CD4-positive, alpha-beta memory T cell (primary cell): ENCODE results near the gene DIS3L2. TPM values are rescaled to one million over a fixed set of nuclear protein-coding genes. Genes with fewer than 3 reads are reported as not detected.

Experiments
- CTCF ChIA-PET: fragments of 350-600 bp; sonication (Branson Sonifier 250); formaldehyde crosslinking; loops from one replicate; lab custom pipeline; 2021; ENCODE audit warnings: inconsistent platforms; ENCODE audit not compliant: partially characterized antibody; lab: Charles Lee
- POLR2A ChIA-PET: fragments of 350-600 bp; sonication (Branson Sonifier 250); formaldehyde crosslinking; loops from one replicate; lab custom pipeline; 2021; ENCODE audit not compliant: partially characterized antibody; lab: Charles Lee
- DNase-seq, 5 donors: peaks; one replicate each; pipeline versions ENCODE4 v3.0.0 to v3.0.0-alpha.2; 2020 to 2022; ENCODE audit warnings: mixed read lengths in 1 of 5
- H3K27ac ChIP-seq: one replicate; pipeline ENCODE4 v1.7.0; 2013; ENCODE audit warnings: low read depth, low read length
- H3K27me3 ChIP-seq: 2 replicates; pipeline ENCODE4 v1.7.0; 2013; ENCODE audit warnings: mild to moderate bottlenecking, low read length, moderate library complexity; ENCODE audit not compliant: insufficient read depth
- H3K36me3 ChIP-seq: 2 replicates; pipeline ENCODE4 v1.7.0; 2013; ENCODE audit warnings: mild to moderate bottlenecking, low read length, moderate library complexity; ENCODE audit not compliant: insufficient read depth
- H3K4me1 ChIP-seq: 2 replicates; pipeline ENCODE4 v1.7.0; 2013; ENCODE audit warnings: mild to moderate bottlenecking, low read length, moderate library complexity; ENCODE audit not compliant: insufficient read depth
- H3K4me3 ChIP-seq, 2 donors: one replicate each; pipeline ENCODE4 v1.7.0; 2013; ENCODE audit warnings: low read length in 2 of 2, mild to moderate bottlenecking in 1 of 2
- H3K9me3 ChIP-seq, 2 donors: one replicate each; pipeline ENCODE4 v1.7.0; 2013; ENCODE audit warnings: low read length in 2 of 2, control low read depth in 1 of 2; ENCODE audit not compliant: control insufficient read depth in 1 of 2
- H3K27ac Mint-ChIP-seq, 7 donors: one replicate each; pipeline ENCODE4 v1.8.0; 2020 to 2021; ENCODE audit warnings: mixed read lengths in 7 of 7, mild to moderate bottlenecking in 6 of 7, inconsistent platforms in 3 of 7, moderate library complexity in 3 of 7
- H3K27me3 Mint-ChIP-seq, 2 donors: one replicate each; pipeline ENCODE4 v1.8.0; 2020 to 2021; ENCODE audit warnings: mixed read lengths in 2 of 2
- H3K36me3 Mint-ChIP-seq, 2 donors: one replicate each; pipeline ENCODE4 v1.8.0; 2020 to 2021; ENCODE audit warnings: mixed read lengths in 2 of 2, inconsistent platforms in 1 of 2, mild to moderate bottlenecking in 1 of 2
- H3K4me1 Mint-ChIP-seq, 4 donors: one replicate each; pipeline ENCODE4 v1.8.0; 2020 to 2021; ENCODE audit warnings: mixed read lengths in 4 of 4, mild to moderate bottlenecking in 1 of 4
- H3K4me3 Mint-ChIP-seq, 8 donors: one replicate each; pipeline ENCODE4 v1.8.0; 2020 to 2021; ENCODE audit warnings: mixed read lengths in 8 of 8, mild to moderate bottlenecking in 7 of 8, moderate library complexity in 6 of 8, inconsistent platforms in 3 of 8
- H3K9me3 Mint-ChIP-seq, 8 donors: one replicate each; pipeline ENCODE4 v1.8.0; 2020 to 2021; ENCODE audit warnings: mixed read lengths in 8 of 8, mild to moderate bottlenecking in 5 of 8, inconsistent platforms in 3 of 8, moderate library complexity in 1 of 8
- intact Hi-C: fragments of 100-400 bp; cut with micrococcal nuclease; formaldehyde crosslinking; loops from one replicate; pipeline ENCODE4 v1.15.1; 2023
- polyA plus RNA-seq, 2 donors: library from polyadenylated mRNA; unstranded; fragments of 300-500 nt; fragmentation: Illumina TruSeq; gene quantifications; one replicate each; pipeline ENCODE4 v1.2.3, GENCODE V29; 2021
- total RNA-seq, 2 experiments: library from RNA; stranded (reverse); gene quantifications; one replicate each; pipeline ENCODE4 v1.2.3, GENCODE V29; 2021

DIS3L2 gene
- total and polyA plus RNA-seq, 4 experiments from 2014 or later: 16.0 to 59.7 (median 39.3) TPM

- ChIA-PET POLR2A (no interaction called here), CTCF (interaction anchor here (1.3 kb wide), 1 partner anchor 291 kb away, joined by 3 read pairs; no protein-coding TSS in a partner anchor)
- no peak for DNase-seq
- H3K27me3 ChIP-seq: no peaks in the 10 kb centered on the region
- no peak overlapping the region for H3K4me3 ChIP-seq
- no peaks in the 10 kb centered on the region for H3K4me1 ChIP-seq
- Mint-ChIP-seq H3K36me3 (peaks cover 23 to 47% of the 10 kb centered on the region in 2 donors), H3K27me3 (no peaks in the 10 kb centered on the region), H3K4me3 (no peak overlapping the region), H3K27ac (no peak overlapping the region), H3K4me1 (peaks cover 0 to 4% (median under 1%) of the 10 kb centered on the region in 4 donors), H3K9me3 (no peaks in the 10 kb centered on the region)
- intact Hi-C loops: no loop called here
- H3K9me3 ChIP-seq: no peaks in the 10 kb centered on the region
- H3K36me3 ChIP-seq: peaks cover 11% of the 10 kb centered on the region
- no peak overlapping the region for H3K27ac ChIP-seq
Measured at GRCh38 chr2:232024457-232024856, 62.9 kb downstream of the DIS3L2 start.

- no peaks in the 10 kb centered on the region for H3K4me1 ChIP-seq
- DNase-seq: no peak
- H3K9me3 ChIP-seq: no peaks in the 10 kb centered on the region
- no peak overlapping the region for H3K27ac ChIP-seq
- intact Hi-C loops: no loop called here
- peaks cover 17% of the 10 kb centered on the region for H3K36me3 ChIP-seq
- no peaks in the 10 kb centered on the region for H3K27me3 Mint-ChIP-seq
- no peaks in the 10 kb centered on the region for H3K27me3 ChIP-seq
- no peak overlapping the region for H3K4me3 Mint-ChIP-seq
- H3K9me3 Mint-ChIP-seq: peaks cover 0 to 5% (median 0%) of the 10 kb centered on the region in 8 donors
- ChIA-PET CTCF (interaction anchor here (0.9 to 1.3 kb wide), 3 partner anchors 9 to 300 kb away, joined by 3 to 4 read pairs (median 3); no protein-coding TSS in a partner anchor), POLR2A (no interaction called here)
- no peak overlapping the region for H3K27ac Mint-ChIP-seq
- peaks cover 48 to 69% of the 10 kb centered on the region in 2 donors for H3K36me3 Mint-ChIP-seq
- peaks cover 0 to 4% (median under 1%) of the 10 kb centered on the region in 4 donors for H3K4me1 Mint-ChIP-seq
- H3K4me3 ChIP-seq: no peak overlapping the region
Measured at GRCh38 chr2:232026910-232027309, 65.4 kb downstream of the DIS3L2 start.

GRCh38 chr2:232027530-232027929 lies 66.0 kb downstream of the DIS3L2 start:
- no peaks in the 10 kb centered on the region for H3K27me3 Mint-ChIP-seq
- H3K27ac Mint-ChIP-seq: no peak overlapping the region
- Histone ChIP-seq H3K4me1 (no peaks in the 10 kb centered on the region), H3K36me3 (peaks cover 16% of the 10 kb centered on the region), H3K4me3 (no peak overlapping the region), H3K27me3 (no peaks in the 10 kb centered on the region), H3K27ac (no peak overlapping the region), H3K9me3 (no peaks in the 10 kb centered on the region)
- intact Hi-C loops: no loop called here
- no peak for DNase-seq
- POLR2A ChIA-PET: no interaction called here
- H3K4me3 Mint-ChIP-seq: no peak overlapping the region
- CTCF ChIA-PET: interaction anchor here (1.0 kb wide), 1 partner anchor 8 kb away, joined by 3 read pairs; no protein-coding TSS in a partner anchor
- peaks cover 0 to 5% (median 0%) of the 10 kb centered on the region in 8 donors for H3K9me3 Mint-ChIP-seq
- H3K4me1 Mint-ChIP-seq: peaks cover 0 to 4% (median 2%) of the 10 kb centered on the region in 4 donors
- H3K36me3 Mint-ChIP-seq: peaks cover 54 to 75% of the 10 kb centered on the region in 2 donors

GRCh38 chr2:232028071-232028470 lies 66.6 kb downstream of the DIS3L2 start:
- H3K4me1 Mint-ChIP-seq: peaks cover 2 to 4% (median 3%) of the 10 kb centered on the region in 4 donors
- H3K4me3 Mint-ChIP-seq: no peak overlapping the region
- no peaks in the 10 kb centered on the region for H3K9me3 ChIP-seq
- peaks cover 0 to 5% (median 2%) of the 10 kb centered on the region in 8 donors for H3K9me3 Mint-ChIP-seq
- CTCF ChIA-PET: no interaction called here
- no peak overlapping the region for H3K27ac ChIP-seq
- H3K27me3 Mint-ChIP-seq: no peaks in the 10 kb centered on the region
- H3K4me1 ChIP-seq: no peaks in the 10 kb centered on the region
- POLR2A ChIA-PET: no interaction called here
- H3K27me3 ChIP-seq: no peaks in the 10 kb centered on the region
- no peak overlapping the region for H3K4me3 ChIP-seq
- H3K36me3 ChIP-seq: peaks cover 11% of the 10 kb centered on the region
- no peak overlapping the region for H3K27ac Mint-ChIP-seq
- intact Hi-C loops: no loop called here
- no peak for DNase-seq
- H3K36me3 Mint-ChIP-seq: peaks cover 59 to 80% of the 10 kb centered on the region in 2 donors

- Mint-ChIP-seq H3K4me1 (peaks cover 4 to 7% (median 5%) of the 10 kb centered on the region in 4 donors), H3K9me3 (peaks cover 0 to 5% (median 3%) of the 10 kb centered on the region in 8 donors), H3K4me3 (no peak overlapping the region), H3K36me3 (peaks cover 65 to 86% of the 10 kb centered on the region in 2 donors), H3K27ac (no peak overlapping the region), H3K27me3 (no peaks in the 10 kb centered on the region)
- Histone ChIP-seq H3K27me3 (no peaks in the 10 kb centered on the region), H3K4me3 (no peak overlapping the region), H3K36me3 (peaks cover 11% of the 10 kb centered on the region), H3K4me1 (no peaks in the 10 kb centered on the region), H3K9me3 (no peaks in the 10 kb centered on the region), H3K27ac (no peak overlapping the region)
- CTCF ChIA-PET: no interaction called here
- intact Hi-C loops: no loop called here
- POLR2A ChIA-PET: no interaction called here
- no peak for DNase-seq
Measured at GRCh38 chr2:232028631-232029030, 67.1 kb downstream of the DIS3L2 start.

GRCh38 chr2:232029346-232029745 lies 67.8 kb downstream of the DIS3L2 start:
- intact Hi-C loops: no loop called here
- H3K36me3 ChIP-seq: peaks cover 10% of the 10 kb centered on the region
- H3K27ac ChIP-seq: no peak overlapping the region
- Mint-ChIP-seq H3K4me1 (peaks cover 5 to 13% (median 8%) of the 10 kb centered on the region in 4 donors), H3K27ac (peak overlapping the region in 1 of 7 donors; percentile 69), H3K4me3 (no peak overlapping the region), H3K36me3 (peaks cover 67 to 90% of the 10 kb centered on the region in 2 donors), H3K9me3 (peaks cover 0 to 9% (median 3%) of the 10 kb centered on the region in 8 donors), H3K27me3 (no peaks in the 10 kb centered on the region)
- H3K27me3 ChIP-seq: no peaks in the 10 kb centered on the region
- CTCF ChIA-PET: no interaction called here
- POLR2A ChIA-PET: no interaction called here
- DNase-seq: no peak
- H3K4me1 ChIP-seq: no peaks in the 10 kb centered on the region
- H3K4me3 ChIP-seq: no peak overlapping the region
- H3K9me3 ChIP-seq: no peaks in the 10 kb centered on the region

- intact Hi-C loops: no loop called here
- no peaks in the 10 kb centered on the region for H3K9me3 ChIP-seq
- H3K36me3 Mint-ChIP-seq: peaks cover 71 to 93% of the 10 kb centered on the region in 2 donors
- H3K4me3 Mint-ChIP-seq: no peak overlapping the region
- peaks cover 6% of the 10 kb centered on the region for H3K36me3 ChIP-seq
- no peak overlapping the region for H3K27ac Mint-ChIP-seq
- peaks cover 0 to 12% (median 8%) of the 10 kb centered on the region in 8 donors for H3K9me3 Mint-ChIP-seq
- DNase-seq: no peak
- no peak overlapping the region for H3K27ac ChIP-seq
- H3K27me3 Mint-ChIP-seq: no peaks in the 10 kb centered on the region
- peaks cover 5 to 21% (median 10%) of the 10 kb centered on the region in 4 donors for H3K4me1 Mint-ChIP-seq
- H3K4me3 ChIP-seq: no peak overlapping the region
- ChIA-PET CTCF (no interaction called here), POLR2A (no interaction called here)
- H3K4me1 ChIP-seq: no peaks in the 10 kb centered on the region
- H3K27me3 ChIP-seq: no peaks in the 10 kb centered on the region
Measured at GRCh38 chr2:232030229-232030628, 68.7 kb downstream of the DIS3L2 start.
